Brain microvascular endothelial cell (primary cell): ENCODE measurements around the gene DMGDH.

Experiments
- DNase-seq: peaks from one replicate; pipeline ENCODE4 v3.0.0-alpha.2; 2020
- H3K27ac ChIP-seq: fragments of 250-450 bp; sonication (Bioruptor Pico); 2 replicates; pipeline ENCODE4 v1.5.1; 2020; ENCODE audit warnings: mild to moderate bottlenecking, moderate library complexity
- H3K27me3 ChIP-seq: fragments of 250-450 bp; sonication (Bioruptor Pico); replicated peaks from 2 replicates; pipeline ENCODE4 v1.5.1; 2020; ENCODE audit warnings: mild to moderate bottlenecking
- H3K36me3 ChIP-seq: fragments of 250-450 bp; sonication (Bioruptor Pico); replicated peaks from 2 replicates; pipeline ENCODE4 v1.5.1; 2020; ENCODE audit warnings: mild to moderate bottlenecking
- H3K4me3 ChIP-seq: 2 replicates; pipeline ENCODE4 v1.5.1; 2011; ENCODE audit warnings: low read depth, mild to moderate bottlenecking, control low read depth, low read length, moderate library complexity
- CTCF ChIP-seq: IDR thresholded peaks from 2 replicates; pipeline ENCODE4 v1.5.1; 2011; ENCODE audit warnings: low read depth, mild to moderate bottlenecking, moderate library complexity, low read length, control low read depth, inconsistent platforms; ENCODE audit errors: missing control alignments
- in situ Hi-C: cut with HindIII; loops from 2 replicates; pipeline ENCODE4 v1.10.0; 2017; ENCODE audit warnings: low sequenced_read_pairs, low pct_ligation_motif_present

The DMGDH gene

DNA sequence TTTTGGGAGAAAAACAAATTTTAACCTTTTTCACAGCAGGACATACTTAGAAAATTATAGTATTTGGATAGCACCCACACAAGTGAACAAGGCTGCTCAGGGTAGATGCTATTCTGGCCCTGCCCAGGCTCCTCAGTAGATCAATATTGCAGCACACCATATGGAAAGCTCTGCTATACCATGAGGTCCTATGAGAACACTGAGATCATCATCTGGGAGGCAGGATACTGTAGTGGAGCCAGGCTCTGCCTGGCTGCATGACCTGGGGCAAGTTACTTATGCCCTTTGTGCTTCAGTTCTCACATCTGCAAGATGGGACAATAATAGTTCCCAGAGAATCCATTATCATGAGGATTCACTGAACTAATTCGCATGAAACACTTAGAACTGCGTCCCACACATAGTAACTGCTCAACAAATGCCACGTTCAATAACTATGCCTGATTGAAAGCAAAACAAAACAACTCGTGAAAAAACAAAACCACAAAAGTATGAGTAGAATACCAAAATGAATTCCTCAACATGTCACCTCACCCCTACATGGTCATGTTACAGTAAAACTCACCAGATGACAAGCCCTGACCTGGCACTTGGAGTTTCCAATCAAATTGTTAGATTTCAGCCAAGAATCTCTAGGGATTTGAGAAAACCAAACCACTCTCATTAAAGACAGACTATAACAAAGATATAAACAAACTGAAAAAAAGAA lies 116.2 kb downstream of the DMGDH start:
- in situ Hi-C loops = no loop called here
- peak overlapping the region; percentile 9 for H3K27ac ChIP-seq
- DNase-seq = peak; percentile 23
- H3K36me3 ChIP-seq = no peaks in the 10 kb centered on the region
- no peak overlapping the region for H3K4me3 ChIP-seq
- H3K27me3 ChIP-seq = no peaks in the 10 kb centered on the region
- TF ChIP-seq CTCF = no peak
